Upper lobe of left lung (tissue), 6 donors: ENCODE data around the gene EEF1B2. TPM values are rescaled to one million over a fixed set of nuclear protein-coding genes. Genes with fewer than 3 reads are reported as not detected.

Source experiments
- ATAC-seq, 2 donors: fragments of 200-7000 bp; cut with Tn5 transposase; one replicate each; pipeline ENCODE4 v1.9.1; 2022; ENCODE audit warnings: mild to moderate bottlenecking in 2 of 2, moderate library complexity in 2 of 2; ENCODE audit not compliant: low FRiP score in 2 of 2
- DNase-seq, 2 donors: peaks; one replicate each; pipeline ENCODE4 v3.0.0-alpha.2; 2019 to 2020
- H3K27ac ChIP-seq, 4 donors: fragments of 200-600 bp; sonication (generic); one replicate each; pipeline ENCODE4 v1.5.1; 2016 to 2019
- H3K27me3 ChIP-seq, 4 donors: fragments of 200-600 bp; sonication (generic); one replicate each; pipeline ENCODE4 v1.5.1; 2017 to 2019
- H3K36me3 ChIP-seq, 4 donors: fragments of 200-600 bp; sonication (generic); one replicate each; pipeline ENCODE4 v1.5.1; 2016 to 2019
- H3K4me1 ChIP-seq, 4 donors: fragments of 200-600 bp; sonication (generic); one replicate each; pipeline ENCODE4 v1.5.1; 2018 to 2019
- H3K4me3 ChIP-seq, 4 donors: fragments of 200-600 bp; sonication (generic); one replicate each; pipeline ENCODE4 v1.5.1; 2017 to 2019; ENCODE audit warnings: mild to moderate bottlenecking in 2 of 4, moderate library complexity in 1 of 4
- H3K9me3 ChIP-seq, 4 donors: fragments of 200-600 bp; sonication (generic); one replicate each; pipeline ENCODE4 v1.5.1; 2018 to 2019
- EP300 ChIP-seq, 4 donors: sonication (generic); formaldehyde crosslinking; IDR thresholded peaks; one replicate each; pipeline ENCODE4 v1.5.1; 2017; ENCODE audit warnings: antibody characterized with exemption in 4 of 4, control low read depth in 2 of 4
- POLR2A ChIP-seq, 4 donors: fragments of 450-650 bp; IDR thresholded peaks; one replicate each; pipeline ENCODE4 v1.5.1; 2016 to 2017; ENCODE audit warnings: antibody characterized with exemption in 4 of 4, mild to moderate bottlenecking in 2 of 4
- POLR2AphosphoS5 ChIP-seq, 2 donors: sonication (generic); formaldehyde crosslinking; IDR thresholded peaks; one replicate each; pipeline ENCODE4 v1.5.1; 2017; ENCODE audit warnings: antibody characterized with exemption in 2 of 2
- WGBS, 2 donors: methylation state at CpG; one replicate each; pipeline ENCODE4 v1.1.5; 2017 to 2018; 5-methylcytosine and 5-hydroxymethylcytosine counted together
- total RNA-seq, 6 donors: library from RNA; depleted of rRNA in 4 of 6; stranded (reverse); fragments of >200 nt in 4 of 6; gene quantifications; one replicate each; pipeline versions ENCODE4 v1.1.0 to v1.2.1, GENCODE V29; 2016 to 2021
- TF ChIP-seq, protein P1 (sequence below), 6 experiments: fragments of 450-650 bp in 4 of 6; fragments of 200-600 bp in 2 of 6; sonication (generic) in 2 of 6; IDR thresholded peaks; one replicate each; pipeline ENCODE4 v1.5.1; 2016 to 2019; ENCODE audit warnings: antibody characterized with exemption in 6 of 6
- donor health status: DM: no; HTN: no; CAD: no; lungs with moderate emphysema.
- donor health status: DM: no; HTN: yes; CAD: no; lungs with severe emphysema.

Gene EEF1B2
- total RNA-seq, 6 donors from 2014 or later: 100 to 438 (median 260) TPM

DNA sequence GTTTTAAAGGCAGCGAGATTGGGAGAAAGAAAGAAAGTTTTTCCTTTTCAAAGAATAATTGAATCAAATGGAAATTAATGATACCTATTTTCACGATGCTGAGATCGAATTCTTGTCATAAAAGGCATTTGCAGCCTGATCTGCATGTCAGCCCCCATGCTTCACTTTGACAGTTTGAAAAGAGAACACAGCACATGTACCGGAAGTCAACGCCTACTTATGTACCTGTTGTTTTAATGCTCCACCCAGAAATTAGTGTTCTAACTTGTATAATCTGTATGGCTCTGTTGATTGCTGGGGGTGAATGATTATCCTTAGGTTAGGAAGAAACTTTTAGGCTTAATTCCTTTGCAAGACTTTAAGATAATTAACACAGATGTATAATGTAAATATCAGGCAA, 31.0 kb downstream of the EEF1B2 start:
- WGBS, 2 donors: 92 to 98% methylated on average over 5 of the region's 5 CpGs
- no peak for ATAC-seq

DNA sequence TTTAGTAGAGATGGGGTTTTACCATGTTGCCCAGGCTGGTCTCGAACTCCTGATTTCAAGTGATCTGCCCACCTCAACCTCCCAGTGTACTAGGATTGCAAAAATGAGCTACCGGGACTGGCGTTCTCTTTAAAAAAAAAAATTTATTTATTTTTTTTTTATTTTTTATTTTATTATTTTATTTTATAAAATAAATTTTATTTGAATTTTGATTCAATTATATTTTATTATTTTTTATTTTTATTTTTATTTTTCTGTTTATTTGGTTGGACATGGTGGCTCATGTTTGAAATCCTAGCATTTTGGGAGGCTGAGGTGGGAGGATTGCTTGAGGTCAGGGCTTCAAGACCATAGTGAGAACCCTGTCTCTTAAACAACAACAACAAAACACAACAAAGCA, 32.5 kb downstream of the EEF1B2 start:
- H3K36me3 ChIP-seq: no peaks in the 10 kb centered on the region
- no peak overlapping the region for H3K4me3 ChIP-seq
- H3K4me1 ChIP-seq: no peaks in the 10 kb centered on the region
- 91 to 96% methylated on average over 3 of the region's 3 CpGs for WGBS, 2 donors
- TF ChIP-seq POLR2AphosphoS5 (IDR thresholded peaks at IDR 0.05) (no peak), POLR2A (IDR thresholded peaks at IDR 0.05) (no peak), EP300 (IDR thresholded peaks at IDR 0.05) (no peak)
- TF ChIP-seq, protein P1, sequence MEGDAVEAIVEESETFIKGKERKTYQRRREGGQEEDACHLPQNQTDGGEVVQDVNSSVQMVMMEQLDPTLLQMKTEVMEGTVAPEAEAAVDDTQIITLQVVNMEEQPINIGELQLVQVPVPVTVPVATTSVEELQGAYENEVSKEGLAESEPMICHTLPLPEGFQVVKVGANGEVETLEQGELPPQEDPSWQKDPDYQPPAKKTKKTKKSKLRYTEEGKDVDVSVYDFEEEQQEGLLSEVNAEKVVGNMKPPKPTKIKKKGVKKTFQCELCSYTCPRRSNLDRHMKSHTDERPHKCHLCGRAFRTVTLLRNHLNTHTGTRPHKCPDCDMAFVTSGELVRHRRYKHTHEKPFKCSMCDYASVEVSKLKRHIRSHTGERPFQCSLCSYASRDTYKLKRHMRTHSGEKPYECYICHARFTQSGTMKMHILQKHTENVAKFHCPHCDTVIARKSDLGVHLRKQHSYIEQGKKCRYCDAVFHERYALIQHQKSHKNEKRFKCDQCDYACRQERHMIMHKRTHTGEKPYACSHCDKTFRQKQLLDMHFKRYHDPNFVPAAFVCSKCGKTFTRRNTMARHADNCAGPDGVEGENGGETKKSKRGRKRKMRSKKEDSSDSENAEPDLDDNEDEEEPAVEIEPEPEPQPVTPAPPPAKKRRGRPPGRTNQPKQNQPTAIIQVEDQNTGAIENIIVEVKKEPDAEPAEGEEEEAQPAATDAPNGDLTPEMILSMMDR (IDR thresholded peaks at IDR 0.05): no peak
- H3K27me3 ChIP-seq: no peaks in the 10 kb centered on the region
- ATAC-seq: no peak
- H3K9me3 ChIP-seq: no peaks in the 10 kb centered on the region
- H3K27ac ChIP-seq: no peak overlapping the region
- DNase-seq: no peak

More for the DNA sequence above, 31.0 kb downstream of the EEF1B2 start:
- H3K36me3 ChIP-seq: no peaks in the 10 kb centered on the region
- H3K4me3 ChIP-seq: no peak overlapping the region
- no peak for TF ChIP-seq EP300 (IDR thresholded peaks at IDR 0.05)
- H3K4me1 ChIP-seq: no peaks in the 10 kb centered on the region
- H3K27ac ChIP-seq: no peak overlapping the region
- DNase-seq: no peak
- no peaks in the 10 kb centered on the region for H3K9me3 ChIP-seq
- H3K27me3 ChIP-seq: no peaks in the 10 kb centered on the region

- 30 to 41% methylated on average over 2 of the region's 2 CpGs for WGBS, 2 donors
Observed at GRCh38 chr2:206193671-206194357, 34.1 kb downstream of the EEF1B2 start.

GRCh38 chr2:206198677-206199076, 39.0 kb downstream of the EEF1B2 start:
- Histone ChIP-seq H3K9me3 (no peaks in the 10 kb centered on the region), H3K36me3 (no peaks in the 10 kb centered on the region), H3K27me3 (no peaks in the 10 kb centered on the region), H3K4me3 (no peak overlapping the region), H3K27ac (no peak overlapping the region), H3K4me1 (no peaks in the 10 kb centered on the region)
- ATAC-seq (peak in 1 of 2 donors; percentile 83), DNase-seq (no peak)
- WGBS, 2 donors: 62 to 72% methylated on average over 1 of the region's 1 CpG
- TF ChIP-seq POLR2A (IDR thresholded peaks at IDR 0.05) (no peak), POLR2AphosphoS5 (IDR thresholded peaks at IDR 0.05) (no peak), EP300 (IDR thresholded peaks at IDR 0.05) (no peak)
- TF ChIP-seq, protein P1 (IDR thresholded peaks at IDR 0.05): no peak

More at GRCh38 chr2:206193671-206194357, 34.1 kb downstream of the EEF1B2 start:
- Histone ChIP-seq H3K27me3 (no peaks in the 10 kb centered on the region), H3K4me1 (no peaks in the 10 kb centered on the region), H3K27ac (no peak overlapping the region), H3K36me3 (no peaks in the 10 kb centered on the region), H3K9me3 (no peaks in the 10 kb centered on the region), H3K4me3 (no peak overlapping the region)
- peak in 1 of 2 donors; percentile 34 for ATAC-seq
- TF ChIP-seq POLR2AphosphoS5 (IDR thresholded peaks at IDR 0.05) (no peak), EP300 (IDR thresholded peaks at IDR 0.05) (no peak), POLR2A (IDR thresholded peaks at IDR 0.05) (no peak)
- TF ChIP-seq, protein P1 (IDR thresholded peaks at IDR 0.05): no peak
- no peak for DNase-seq

GRCh38 chr2:206201075-206201848, 41.6 kb downstream of the EEF1B2 start:
- WGBS, 2 donors: 66 to 68% methylated on average over 5 of the region's 5 CpGs
- H3K4me1 ChIP-seq: no peaks in the 10 kb centered on the region
- DNase-seq (no peak), ATAC-seq (no peak)
- no peak overlapping the region for H3K4me3 ChIP-seq
- H3K36me3 ChIP-seq: no peaks in the 10 kb centered on the region
- H3K9me3 ChIP-seq: no peaks in the 10 kb centered on the region
- TF ChIP-seq POLR2A (IDR thresholded peaks at IDR 0.05) (no peak), POLR2AphosphoS5 (IDR thresholded peaks at IDR 0.05) (no peak), EP300 (IDR thresholded peaks at IDR 0.05) (no peak)
- TF ChIP-seq, protein P1 (IDR thresholded peaks at IDR 0.05): no peak
- no peaks in the 10 kb centered on the region for H3K27me3 ChIP-seq
- no peak overlapping the region for H3K27ac ChIP-seq
